Hematopoietic multipotent progenitor cell treated with erythropoietin and hydrocortisone succinate and interleukin-3 and kit ligand, for 15 days (in vitro differentiated cells): ENCODE measurements around the gene TMEM205.
"Not testable (repeated sequence)": the region's sequence is repeated elsewhere in the genome, so short reads cannot be mapped to it uniquely, and the experiment has no call there.

Experiments
- DNase-seq: peaks from one replicate; pipeline ENCODE4 v3.0.0-alpha.2; 2015; ENCODE audit warnings: low spot score

Gene TMEM205

GRCh38 chr19:11346104-11346940 is at the start of gene TMEM205, which contains the start of gene CCDC159:
TMEM205 (minus strand) TSS chr19:11346268; CDS start chr19:11345619, 649 bp downstream.
CCDC159 (plus strand) TSS chr19:11346519; CDS start chr19:11346607, 88 bp downstream.
- peak; percentile 100 for DNase-seq

GRCh38 chr19:11390933-11391680 is 45.0 kb upstream of the TMEM205 start:
- DNase-seq = no peak

GRCh38 chr19:11390359-11390758 is 44.3 kb upstream of the TMEM205 start:
- no peak for DNase-seq

GRCh38 chr19:11387162-11388034 is 41.3 kb upstream of the TMEM205 start:
- DNase-seq = no peak

GRCh38 chr19:11384778-11385129 is 38.7 kb upstream of the TMEM205 start:
- DNase-seq = no peak

- DNase-seq = no peak
Measured at GRCh38 chr19:11383706-11384048, 37.6 kb upstream of the TMEM205 start.

- DNase-seq = peak; percentile 90
Measured at GRCh38 chr19:11382898-11383705, 37.0 kb upstream of the TMEM205 start.

- DNase-seq = peak; percentile 95
Measured at GRCh38 chr19:11380653-11381537, 34.8 kb upstream of the TMEM205 start.

- DNase-seq = no peak
Measured at GRCh38 chr19:11379857-11380350, 33.8 kb upstream of the TMEM205 start.

GRCh38 chr19:11379269-11379845 is 33.3 kb upstream of the TMEM205 start:
- DNase-seq = not testable (repeated sequence)

GRCh38 chr19:11378319-11379189 is 32.5 kb upstream of the TMEM205 start:
- peak; percentile 50 for DNase-seq

GRCh38 chr19:11377756-11378155 is 31.7 kb upstream of the TMEM205 start:
- DNase-seq = no peak

- peak; percentile 49 for DNase-seq
Measured at GRCh38 chr19:11377237-11377636, 31.2 kb upstream of the TMEM205 start.

- no peak for DNase-seq
Measured at GRCh38 chr19:11375143-11375948, 29.3 kb upstream of the TMEM205 start.

GRCh38 chr19:11374433-11375142 is 28.5 kb upstream of the TMEM205 start, which contains the start of gene SWSAP1:
SWSAP1 (plus strand) TSS chr19:11374666; CDS start chr19:11374681, 15 bp downstream.
- peak; percentile 98 for DNase-seq

GRCh38 chr19:11373885-11374432 is 27.9 kb upstream of the TMEM205 start:
- no peak for DNase-seq
